MCF 10A (cell line): ENCODE measurements around the gene ABCG1. TPM values are rescaled to one million over a fixed set of nuclear protein-coding genes. Genes with fewer than 3 reads are reported as not detected.

Experiments used
- BruUV-seq: library from RNA; stranded (reverse); fragments of 400-500 nt; replicated peaks from 2 replicates; lab custom pipeline; 2021; lab: Mats Ljungman, UMichigan
- CTCF ChIA-PET: fragments of 300-600 bp; sonication (Branson Sonifier 250); formaldehyde crosslinking; extraction: SDS; loops from one replicate; lab custom pipeline; 2021; ENCODE audit warnings: antibody characterized with exemption, inconsistent platforms; lab: Yijun Ruan, JAX
- POLR2A ChIA-PET: fragments of 300-600, 350-650 bp; sonication (Branson Sonifier 250); formaldehyde crosslinking; extraction: SDS; loops from one replicate; lab custom pipeline; 2020; ENCODE audit warnings: antibody characterized with exemption, inconsistent platforms; lab: Yijun Ruan, JAX
- DNase-seq: peaks from one replicate; pipeline ENCODE4 v3.0.0-alpha.2; 2018; ENCODE audit not compliant: unreplicated experiment
- H3K27ac Mint-ChIP-seq: one replicate; pipeline ENCODE4 v1.8.0; 2022; ENCODE audit warnings: mild to moderate bottlenecking, low read depth, mixed read lengths; ENCODE audit not compliant: unreplicated experiment
- H3K27me3 Mint-ChIP-seq: one replicate; pipeline ENCODE4 v1.8.0; 2022; ENCODE audit warnings: mixed read lengths; ENCODE audit not compliant: insufficient read depth, unreplicated experiment
- H3K36me3 Mint-ChIP-seq: one replicate; pipeline ENCODE4 v1.8.0; 2022; ENCODE audit warnings: mild to moderate bottlenecking, moderate library complexity, mixed read lengths; ENCODE audit not compliant: insufficient read depth, unreplicated experiment
- H3K4me1 Mint-ChIP-seq: one replicate; pipeline ENCODE4 v1.8.0; 2022; ENCODE audit warnings: mixed read lengths; ENCODE audit not compliant: insufficient read depth, unreplicated experiment
- H3K4me3 Mint-ChIP-seq: one replicate; pipeline ENCODE4 v1.8.0; 2022; ENCODE audit warnings: mild to moderate bottlenecking, moderate library complexity, mixed read lengths; ENCODE audit not compliant: unreplicated experiment
- H3K9me3 Mint-ChIP-seq: one replicate; pipeline ENCODE4 v1.8.0; 2022; ENCODE audit warnings: mixed read lengths; ENCODE audit not compliant: unreplicated experiment
- intact Hi-C: fragments of 100-400 bp; cut with micrococcal nuclease; formaldehyde crosslinking; loops from 2 replicates; pipeline ENCODE4 v1.14.1; 2022
- total RNA-seq: library from RNA; stranded (reverse); gene quantifications from 2 replicates; pipeline ENCODE4 v1.2.3, GENCODE V29; 2022
- TF ChIP-seq, protein P1 (sequence below): fragments of 200-600 bp; IDR thresholded peaks from one replicate; pipeline ENCODE4 v1.8.0; 2022; ENCODE audit warnings: antibody characterized with exemption, mild to moderate bottlenecking; ENCODE audit not compliant: unreplicated experiment

ABCG1 gene
- total RNA-seq, 1 experiment from 2014 or later = 25.5 TPM

DNA sequence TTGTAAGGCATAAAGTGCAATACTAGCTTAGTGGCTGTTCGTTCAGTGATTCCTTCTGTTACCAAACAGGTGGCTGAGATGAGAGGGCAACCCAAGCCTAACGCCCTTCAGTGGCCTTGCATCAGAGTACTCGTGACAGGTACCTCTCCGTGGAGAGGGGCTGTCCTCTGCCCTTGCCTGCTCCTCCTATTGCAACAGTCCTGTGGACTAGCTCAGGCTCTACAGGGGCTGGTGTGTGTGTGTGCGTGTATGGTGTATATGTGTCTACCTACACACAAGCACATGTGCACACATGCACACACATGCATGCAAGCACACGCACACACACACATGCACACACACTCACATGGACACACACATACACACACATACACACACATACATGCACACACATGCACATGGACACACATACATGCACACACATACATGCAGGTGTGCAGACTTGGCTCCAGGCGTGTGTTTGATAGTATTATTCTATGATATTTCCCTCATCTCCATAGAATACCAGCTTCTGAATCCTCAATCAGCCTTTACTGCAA lies 81.2 kb downstream of the ABCG1 start:
- Mint-ChIP-seq H3K9me3 (no peaks in the 10 kb centered on the region), H3K27me3 (no peaks in the 10 kb centered on the region), H3K4me3 (no peak overlapping the region), H3K36me3 (peaks cover 10% of the 10 kb centered on the region), H3K4me1 (no peaks in the 10 kb centered on the region), H3K27ac (no peak overlapping the region)
- no peak for DNase-seq
- CTCF ChIA-PET = interaction anchor here (0.6 to 4.0 kb wide), 3 partner anchors 10 to 174 kb away, joined by 3 to 23 read pairs (median 3); no protein-coding TSS in a partner anchor
- no TSS peak for BruUV-seq
- intact Hi-C loops = no loop called here
- TF ChIP-seq, protein P1, sequence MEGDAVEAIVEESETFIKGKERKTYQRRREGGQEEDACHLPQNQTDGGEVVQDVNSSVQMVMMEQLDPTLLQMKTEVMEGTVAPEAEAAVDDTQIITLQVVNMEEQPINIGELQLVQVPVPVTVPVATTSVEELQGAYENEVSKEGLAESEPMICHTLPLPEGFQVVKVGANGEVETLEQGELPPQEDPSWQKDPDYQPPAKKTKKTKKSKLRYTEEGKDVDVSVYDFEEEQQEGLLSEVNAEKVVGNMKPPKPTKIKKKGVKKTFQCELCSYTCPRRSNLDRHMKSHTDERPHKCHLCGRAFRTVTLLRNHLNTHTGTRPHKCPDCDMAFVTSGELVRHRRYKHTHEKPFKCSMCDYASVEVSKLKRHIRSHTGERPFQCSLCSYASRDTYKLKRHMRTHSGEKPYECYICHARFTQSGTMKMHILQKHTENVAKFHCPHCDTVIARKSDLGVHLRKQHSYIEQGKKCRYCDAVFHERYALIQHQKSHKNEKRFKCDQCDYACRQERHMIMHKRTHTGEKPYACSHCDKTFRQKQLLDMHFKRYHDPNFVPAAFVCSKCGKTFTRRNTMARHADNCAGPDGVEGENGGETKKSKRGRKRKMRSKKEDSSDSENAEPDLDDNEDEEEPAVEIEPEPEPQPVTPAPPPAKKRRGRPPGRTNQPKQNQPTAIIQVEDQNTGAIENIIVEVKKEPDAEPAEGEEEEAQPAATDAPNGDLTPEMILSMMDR = no peak
- POLR2A ChIA-PET = interaction anchor here (1.2 kb wide), 1 partner anchor 81 kb away, joined by 3 read pairs; the partner anchor contains the start of gene ABCG1

DNA sequence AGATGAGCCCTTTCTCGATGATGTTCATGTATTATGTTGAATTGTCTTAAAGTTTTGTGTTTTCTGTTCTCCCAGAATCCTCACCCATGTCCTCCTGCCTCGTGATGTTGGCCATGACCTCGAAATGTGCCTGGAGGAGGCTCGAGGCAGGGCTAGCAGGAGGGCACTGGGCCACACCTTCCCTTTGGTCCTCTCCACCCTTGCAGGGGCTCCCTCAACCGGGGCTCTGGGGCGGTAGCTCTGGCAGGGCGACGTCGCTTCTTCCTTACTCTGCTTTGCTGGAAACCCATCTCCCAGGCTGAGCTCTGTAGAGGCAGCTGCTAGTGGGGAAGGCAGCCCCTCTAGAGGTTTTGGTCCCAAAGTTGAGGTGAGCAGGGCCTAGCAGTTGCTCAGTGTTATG lies 82.0 kb downstream of the ABCG1 start:
- peaks cover 2% of the 10 kb centered on the region for H3K36me3 Mint-ChIP-seq
- no peak for DNase-seq
- no TSS peak for BruUV-seq
- H3K27ac Mint-ChIP-seq = no peak overlapping the region
- ChIA-PET CTCF (interaction anchor here (1.2 kb wide), 1 partner anchor 8 kb away, joined by 5 read pairs; no protein-coding TSS in a partner anchor), POLR2A (no interaction called here)
- no peak overlapping the region for H3K4me3 Mint-ChIP-seq
- intact Hi-C loops = no loop called here
- H3K4me1 Mint-ChIP-seq = no peaks in the 10 kb centered on the region
- H3K9me3 Mint-ChIP-seq = no peaks in the 10 kb centered on the region
- no peaks in the 10 kb centered on the region for H3K27me3 Mint-ChIP-seq
- TF ChIP-seq, protein P1 = no peak

DNA sequence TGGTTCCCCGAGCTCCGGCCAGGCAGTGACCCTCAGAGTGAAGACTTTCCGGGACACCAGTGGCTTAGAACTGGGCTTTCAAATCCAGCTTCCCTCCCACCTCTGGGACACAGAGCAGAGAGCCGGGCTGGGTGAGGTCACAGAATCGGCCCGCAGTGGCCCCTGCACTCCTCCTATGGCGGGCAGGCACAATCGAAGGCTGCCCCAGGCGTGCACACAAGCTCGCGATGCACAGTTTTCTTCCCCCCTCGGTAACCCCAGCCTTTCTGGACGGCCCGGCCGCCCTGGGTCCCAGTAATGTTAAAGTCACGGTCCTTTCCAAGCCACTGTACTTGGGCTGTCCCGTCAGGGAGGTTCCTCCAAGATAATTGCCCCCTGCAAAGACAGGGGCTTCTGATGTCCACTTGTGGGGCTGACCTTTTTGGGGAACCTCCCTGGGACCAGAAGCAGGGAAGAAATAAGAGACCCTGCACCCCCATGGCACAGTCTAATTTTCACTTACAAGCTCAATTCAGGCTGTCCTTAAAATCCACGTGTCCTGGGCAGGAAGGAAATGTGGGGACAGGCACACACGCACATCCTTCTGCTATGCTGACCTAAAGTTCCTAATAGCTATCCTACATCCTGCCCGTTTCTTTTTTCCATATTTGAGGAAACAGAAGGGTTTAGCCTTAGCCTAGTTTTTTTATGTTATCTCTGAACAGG lies 82.6 kb downstream of the ABCG1 start:
- TF ChIP-seq, protein P1 = no peak
- Mint-ChIP-seq H3K4me3 (no peak overlapping the region), H3K36me3 (no peaks in the 10 kb centered on the region), H3K27ac (no peak overlapping the region), H3K9me3 (no peaks in the 10 kb centered on the region), H3K27me3 (no peaks in the 10 kb centered on the region), H3K4me1 (no peaks in the 10 kb centered on the region)
- no TSS peak for BruUV-seq
- POLR2A ChIA-PET = interaction anchor here (0.7 kb wide), 1 partner anchor 153 kb away, joined by 3 read pairs; no protein-coding TSS in a partner anchor
- intact Hi-C loops = no loop called here
- no peak for DNase-seq
- CTCF ChIA-PET = interaction anchor here (0.9 to 1.2 kb wide), 2 partner anchors 8 to 9 kb away, joined by 3 to 5 read pairs; no protein-coding TSS in a partner anchor

DNA sequence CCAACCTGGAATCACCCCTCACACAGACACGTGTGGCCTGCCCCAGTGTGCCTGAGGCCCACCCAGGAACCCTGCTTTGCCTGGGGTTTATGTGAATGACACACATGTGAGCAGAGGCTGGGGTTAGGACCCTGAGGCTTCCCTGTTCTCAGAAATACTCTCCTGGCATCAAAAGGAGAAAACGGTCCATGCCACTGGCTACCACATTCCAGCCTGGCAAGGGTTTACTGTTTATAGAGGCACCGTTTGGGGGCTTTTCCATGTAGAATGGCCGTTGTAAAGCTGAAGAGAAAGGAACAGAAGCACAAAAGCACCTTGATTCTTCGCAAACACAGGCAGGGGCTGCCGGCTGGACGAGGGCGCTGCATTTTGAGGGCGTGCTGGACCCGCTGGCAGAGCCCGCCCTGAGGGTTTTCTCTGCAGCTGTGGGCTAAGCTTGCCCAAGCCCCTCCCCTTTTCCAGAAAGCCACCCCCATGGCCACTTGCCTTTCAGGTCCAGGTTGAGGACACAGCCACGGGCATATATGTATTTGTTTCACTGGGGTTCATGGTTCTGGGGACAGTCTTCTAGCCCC lies 83.2 kb downstream of the ABCG1 start:
- ChIA-PET CTCF (interaction anchor here (0.9 kb wide), 1 partner anchor 8 kb away, joined by 3 read pairs; no protein-coding TSS in a partner anchor), POLR2A (interaction anchor here (0.7 kb wide), 1 partner anchor 154 kb away, joined by 3 read pairs; no protein-coding TSS in a partner anchor)
- intact Hi-C loops = no loop called here
- TF ChIP-seq, protein P1 = no peak
- no peaks in the 10 kb centered on the region for H3K36me3 Mint-ChIP-seq
- H3K4me1 Mint-ChIP-seq = no peaks in the 10 kb centered on the region
- no peak for DNase-seq
- H3K9me3 Mint-ChIP-seq = no peaks in the 10 kb centered on the region
- H3K27me3 Mint-ChIP-seq = no peaks in the 10 kb centered on the region
- H3K4me3 Mint-ChIP-seq = no peak overlapping the region
- no peak overlapping the region for H3K27ac Mint-ChIP-seq
- no TSS peak for BruUV-seq
